ENCODE results near the gene ATP11B.
A peak's percentile ranks its signal among the peaks of the same experiment; 100 is the strongest.

Gene ATP11B

DNA sequence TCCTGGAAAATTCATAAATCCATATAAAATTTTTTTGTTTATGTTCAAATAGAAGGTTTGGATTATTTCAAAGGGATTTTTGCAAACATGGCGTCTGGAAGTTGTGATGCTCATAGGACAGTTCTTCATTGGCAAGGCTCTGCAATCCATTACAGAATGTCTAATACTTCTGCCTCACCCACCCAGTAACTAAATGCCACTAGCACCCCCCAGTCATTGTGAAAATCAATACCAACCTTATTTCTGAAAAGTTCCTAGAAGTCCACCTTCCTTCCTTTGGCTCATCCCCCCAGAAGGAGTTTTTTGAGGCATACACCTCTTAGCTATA, 17.9 kb downstream of the ATP11B start:
- WGBS, result 88% methylated on average over 1 of the region's 1 CpG
- DNase-seq, result peak; percentile 14
- H3K23ac ChIP-seq (ENCODE audit: low read length in 2 of 2), result no peak overlapping the region
- no peaks in the 10 kb centered on the region for H3K27me3 ChIP-seq (ENCODE audit: control insufficient read depth in 1 of 2, insufficient read depth in 1 of 2, low read length in 2 of 2)
- no peak overlapping the region for H2AK5ac ChIP-seq (ENCODE audit: low read length, severe bottlenecking)
- H3K36me3 ChIP-seq (ENCODE audit: control insufficient read depth in 1 of 2, insufficient read depth in 2 of 2, low read depth in 1 of 2, low read length in 2 of 2), result no peaks in the 10 kb centered on the region
- H3K4ac ChIP-seq (ENCODE audit: low read depth in 1 of 2, low read length in 2 of 2), result no peak overlapping the region
- no peaks in the 10 kb centered on the region for H3K4me1 ChIP-seq (ENCODE audit: control insufficient read depth, insufficient read depth, low read depth, low read length)
- no peak overlapping the region for H2BK120ac ChIP-seq (ENCODE audit: low read depth, low read length)
- H3K4me2 ChIP-seq (ENCODE audit: low read length, poor library complexity, severe bottlenecking), result no peak overlapping the region
- H2AFZ ChIP-seq (ENCODE audit: low read depth, low read length), result no peak overlapping the region
- H2BK15ac ChIP-seq (ENCODE audit: low read depth, poor library complexity, severe bottlenecking), result no peak overlapping the region
- H3K9ac ChIP-seq (ENCODE audit: low read length), result no peak overlapping the region
- no peak overlapping the region for H3K27ac ChIP-seq (ENCODE audit: low read length, poor library complexity, severe bottlenecking)
- H4K8ac ChIP-seq (ENCODE audit: low read length), result no peak overlapping the region
- no peak overlapping the region for H3K14ac ChIP-seq (ENCODE audit: low read length in 2 of 2)
- H3K18ac ChIP-seq (ENCODE audit: low read depth in 1 of 2, low read length in 2 of 2), result no peak overlapping the region
- H4K91ac ChIP-seq (ENCODE audit: low read length), result no peak overlapping the region
- H3K4me3 ChIP-seq (ENCODE audit: insufficient read depth in 1 of 2, low read depth in 1 of 2, low read length in 2 of 2), result no peak overlapping the region
- H3K9me3 ChIP-seq (ENCODE audit: control insufficient read depth, low read length), result no peaks in the 10 kb centered on the region
- no peak overlapping the region for H2BK12ac ChIP-seq (ENCODE audit: low read length in 2 of 2)
- no peak overlapping the region for H2BK5ac ChIP-seq (ENCODE audit: low read depth, low read length, poor library complexity, severe bottlenecking)
- peaks cover 7% of the 10 kb centered on the region for H3K79me1 ChIP-seq (replicated peaks; ENCODE audit: low read length, poor library complexity, severe bottlenecking)

- H4K91ac ChIP-seq (ENCODE audit: low read length), result no peak overlapping the region
- no peak overlapping the region for H2BK15ac ChIP-seq (ENCODE audit: low read depth, poor library complexity, severe bottlenecking)
- WGBS, result no CpG with 5 or more reads among the region's 1 CpG
- peak; percentile 51 for DNase-seq
- no peak overlapping the region for H3K4me2 ChIP-seq (ENCODE audit: low read length, poor library complexity, severe bottlenecking)
- no peak overlapping the region for H2BK5ac ChIP-seq (ENCODE audit: low read depth, low read length, poor library complexity, severe bottlenecking)
- H2AK5ac ChIP-seq (ENCODE audit: low read length, severe bottlenecking), result no peak overlapping the region
- H2BK120ac ChIP-seq (ENCODE audit: low read depth, low read length), result no peak overlapping the region
- H2AFZ ChIP-seq (ENCODE audit: low read depth, low read length), result no peak overlapping the region
- H3K18ac ChIP-seq (ENCODE audit: low read depth in 1 of 2, low read length in 2 of 2), result no peak overlapping the region
- no peaks in the 10 kb centered on the region for H3K9me3 ChIP-seq (ENCODE audit: control insufficient read depth, low read length)
- no peak overlapping the region for H4K8ac ChIP-seq (ENCODE audit: low read length)
- no peak overlapping the region for H3K14ac ChIP-seq (ENCODE audit: low read length in 2 of 2)
- no peak overlapping the region for H2BK12ac ChIP-seq (ENCODE audit: low read length in 2 of 2)
- no peak overlapping the region for H3K4ac ChIP-seq (ENCODE audit: low read depth in 1 of 2, low read length in 2 of 2)
- no peak overlapping the region for H3K4me3 ChIP-seq (ENCODE audit: insufficient read depth in 1 of 2, low read depth in 1 of 2, low read length in 2 of 2)
- no peak overlapping the region for H3K27ac ChIP-seq (ENCODE audit: low read length, poor library complexity, severe bottlenecking)
- no peak overlapping the region for H3K9ac ChIP-seq (ENCODE audit: low read length)
- H3K23ac ChIP-seq (ENCODE audit: low read length in 2 of 2), result no peak overlapping the region
- H3K79me1 ChIP-seq (replicated peaks; ENCODE audit: low read length, poor library complexity, severe bottlenecking), result peaks cover 5% of the 10 kb centered on the region
- H3K27me3 ChIP-seq (ENCODE audit: control insufficient read depth in 1 of 2, insufficient read depth in 1 of 2, low read length in 2 of 2), result no peaks in the 10 kb centered on the region
- no peaks in the 10 kb centered on the region for H3K36me3 ChIP-seq (ENCODE audit: control insufficient read depth in 1 of 2, insufficient read depth in 2 of 2, low read depth in 1 of 2, low read length in 2 of 2)
- no peaks in the 10 kb centered on the region for H3K4me1 ChIP-seq (ENCODE audit: control insufficient read depth, insufficient read depth, low read depth, low read length)
Observed at GRCh38 chr3:182812123-182812522, 18.8 kb downstream of the ATP11B start.

DNA sequence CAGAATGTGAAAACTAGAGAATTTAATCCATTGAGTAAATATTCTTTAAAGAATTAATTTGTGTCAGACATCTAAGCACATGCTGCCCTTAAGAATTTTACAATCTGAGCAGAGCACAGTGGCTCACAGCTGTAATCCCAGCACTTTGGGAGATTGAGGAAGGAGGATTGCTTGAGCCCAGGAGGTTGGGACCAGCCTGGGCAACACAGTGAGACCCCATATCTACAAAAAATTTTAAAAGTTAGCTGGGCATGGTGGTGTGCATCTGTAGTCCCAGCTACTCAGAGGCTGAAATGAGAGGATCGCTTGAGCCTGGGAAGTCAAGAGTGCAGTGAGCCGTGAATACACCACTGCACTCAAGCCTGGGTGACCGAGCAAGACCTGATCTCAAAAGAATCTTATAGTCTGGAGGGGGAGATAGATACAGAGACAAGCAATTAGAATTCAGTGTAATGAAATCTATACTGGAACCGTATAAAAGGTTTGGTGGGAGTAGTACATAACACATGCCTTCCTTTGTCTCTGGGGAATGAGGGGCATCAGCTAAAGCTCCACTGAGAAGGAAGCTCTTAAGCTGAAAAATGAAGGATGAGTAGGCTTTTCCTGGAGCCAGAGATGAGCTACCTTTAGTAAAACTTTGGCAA, 21.2 kb downstream of the ATP11B start:
- DNase-seq, result no peak
- Histone ChIP-seq H3K4ac (ENCODE audit: low read depth in 1 of 2, low read length in 2 of 2) (no peak overlapping the region), H3K4me2 (ENCODE audit: low read length, poor library complexity, severe bottlenecking) (no peak overlapping the region), H3K27me3 (ENCODE audit: control insufficient read depth in 1 of 2, insufficient read depth in 1 of 2, low read length in 2 of 2) (no peaks in the 10 kb centered on the region), H3K4me1 (ENCODE audit: control insufficient read depth, insufficient read depth, low read depth, low read length) (no peaks in the 10 kb centered on the region), H3K79me1 (replicated peaks; ENCODE audit: low read length, poor library complexity, severe bottlenecking) (peaks cover 5% of the 10 kb centered on the region), H4K8ac (ENCODE audit: low read length) (no peak overlapping the region), H3K18ac (ENCODE audit: low read depth in 1 of 2, low read length in 2 of 2) (no peak overlapping the region), H2BK15ac (ENCODE audit: low read depth, poor library complexity, severe bottlenecking) (no peak overlapping the region), H2BK120ac (ENCODE audit: low read depth, low read length) (no peak overlapping the region), H3K4me3 (ENCODE audit: insufficient read depth in 1 of 2, low read depth in 1 of 2, low read length in 2 of 2) (no peak overlapping the region), H3K23ac (ENCODE audit: low read length in 2 of 2) (no peak overlapping the region), H2AK5ac (ENCODE audit: low read length, severe bottlenecking) (no peak overlapping the region), H2BK12ac (ENCODE audit: low read length in 2 of 2) (no peak overlapping the region), H2BK5ac (ENCODE audit: low read depth, low read length, poor library complexity, severe bottlenecking) (no peak overlapping the region), H2AFZ (ENCODE audit: low read depth, low read length) (no peak overlapping the region), H3K9ac (ENCODE audit: low read length) (no peak overlapping the region), H3K9me3 (ENCODE audit: control insufficient read depth, low read length) (no peaks in the 10 kb centered on the region), H3K36me3 (ENCODE audit: control insufficient read depth in 1 of 2, insufficient read depth in 2 of 2, low read depth in 1 of 2, low read length in 2 of 2) (no peaks in the 10 kb centered on the region), H4K91ac (ENCODE audit: low read length) (no peak overlapping the region), H3K14ac (ENCODE audit: low read length in 2 of 2) (no peak overlapping the region), H3K27ac (ENCODE audit: low read length, poor library complexity, severe bottlenecking) (no peak overlapping the region)
- 87% methylated on average over 4 of the region's 4 CpGs for WGBS

DNA sequence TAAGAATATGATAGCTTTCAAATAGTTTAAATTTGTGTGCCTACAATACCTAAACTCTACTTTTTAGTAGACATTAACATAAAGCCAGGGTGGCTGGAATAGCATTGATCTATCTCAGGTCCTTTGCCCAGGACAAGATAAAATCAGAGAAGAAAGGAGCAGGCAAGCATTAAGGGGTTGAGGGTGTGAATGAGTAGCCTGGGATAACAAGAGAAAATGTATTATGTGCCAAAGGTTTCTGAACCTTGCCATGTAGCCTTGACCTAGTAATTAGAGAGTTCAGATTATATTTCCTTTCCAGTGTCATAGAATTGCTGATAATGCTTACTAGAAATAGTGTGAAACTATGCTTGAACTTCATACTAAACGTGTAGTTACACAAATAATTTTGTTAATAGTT, 22.9 kb downstream of the ATP11B start:
- Histone ChIP-seq H3K23ac (ENCODE audit: low read length in 2 of 2) (no peak overlapping the region), H3K36me3 (ENCODE audit: control insufficient read depth in 1 of 2, insufficient read depth in 2 of 2, low read depth in 1 of 2, low read length in 2 of 2) (peaks cover 6 to 10% of the 10 kb centered on the region in 2 experiments), H3K4me3 (ENCODE audit: insufficient read depth in 1 of 2, low read depth in 1 of 2, low read length in 2 of 2) (no peak overlapping the region), H3K4me2 (ENCODE audit: low read length, poor library complexity, severe bottlenecking) (no peak overlapping the region), H3K9ac (ENCODE audit: low read length) (no peak overlapping the region), H4K8ac (ENCODE audit: low read length) (no peak overlapping the region), H3K4me1 (ENCODE audit: control insufficient read depth, insufficient read depth, low read depth, low read length) (no peaks in the 10 kb centered on the region), H2BK12ac (ENCODE audit: low read length in 2 of 2) (no peak overlapping the region), H2AFZ (ENCODE audit: low read depth, low read length) (no peak overlapping the region), H2BK15ac (ENCODE audit: low read depth, poor library complexity, severe bottlenecking) (no peak overlapping the region), H3K18ac (ENCODE audit: low read depth in 1 of 2, low read length in 2 of 2) (no peak overlapping the region), H3K4ac (ENCODE audit: low read depth in 1 of 2, low read length in 2 of 2) (no peak overlapping the region), H3K14ac (ENCODE audit: low read length in 2 of 2) (no peak overlapping the region), H2AK5ac (ENCODE audit: low read length, severe bottlenecking) (no peak overlapping the region), H3K9me3 (ENCODE audit: control insufficient read depth, low read length) (no peaks in the 10 kb centered on the region), H4K91ac (ENCODE audit: low read length) (no peak overlapping the region), H3K79me1 (replicated peaks; ENCODE audit: low read length, poor library complexity, severe bottlenecking) (peaks cover 8% of the 10 kb centered on the region), H2BK120ac (ENCODE audit: low read depth, low read length) (no peak overlapping the region), H3K27ac (ENCODE audit: low read length, poor library complexity, severe bottlenecking) (no peak overlapping the region), H3K27me3 (ENCODE audit: control insufficient read depth in 1 of 2, insufficient read depth in 1 of 2, low read length in 2 of 2) (no peaks in the 10 kb centered on the region), H2BK5ac (ENCODE audit: low read depth, low read length, poor library complexity, severe bottlenecking) (no peak overlapping the region)
- no CpG with 5 or more reads among the region's 1 CpG for WGBS
- DNase-seq, result no peak
